ENCODE data around the gene PAX8.

DNA sequence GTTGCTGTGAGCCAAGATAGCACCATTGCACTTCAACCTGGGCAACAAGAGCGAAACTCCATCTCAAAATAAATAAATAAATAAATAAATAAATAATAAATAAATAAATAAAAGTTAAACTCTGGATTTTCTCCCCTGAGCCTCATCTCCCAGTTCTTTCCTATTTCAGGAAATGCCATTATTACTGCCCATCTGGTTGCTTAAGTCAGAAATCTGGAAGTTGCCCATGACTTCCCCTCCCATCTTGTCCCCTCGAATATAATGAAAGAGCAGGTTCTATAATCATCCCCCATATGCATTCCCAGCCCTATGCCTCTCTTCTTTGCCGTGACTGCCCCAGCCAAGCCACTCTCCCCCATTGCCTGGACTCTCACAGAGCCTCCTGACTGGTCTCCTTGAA is 109.1 kb downstream of the PAX8 start:
- TF ChIP-seq TCF12 (IDR thresholded peaks at IDR 0.05) (no peak), POLR2AphosphoS5 (IDR thresholded peaks at IDR 0.05; ENCODE audit: low read depth, low read length) (no peak)
- TF ChIP-seq, protein P1, sequence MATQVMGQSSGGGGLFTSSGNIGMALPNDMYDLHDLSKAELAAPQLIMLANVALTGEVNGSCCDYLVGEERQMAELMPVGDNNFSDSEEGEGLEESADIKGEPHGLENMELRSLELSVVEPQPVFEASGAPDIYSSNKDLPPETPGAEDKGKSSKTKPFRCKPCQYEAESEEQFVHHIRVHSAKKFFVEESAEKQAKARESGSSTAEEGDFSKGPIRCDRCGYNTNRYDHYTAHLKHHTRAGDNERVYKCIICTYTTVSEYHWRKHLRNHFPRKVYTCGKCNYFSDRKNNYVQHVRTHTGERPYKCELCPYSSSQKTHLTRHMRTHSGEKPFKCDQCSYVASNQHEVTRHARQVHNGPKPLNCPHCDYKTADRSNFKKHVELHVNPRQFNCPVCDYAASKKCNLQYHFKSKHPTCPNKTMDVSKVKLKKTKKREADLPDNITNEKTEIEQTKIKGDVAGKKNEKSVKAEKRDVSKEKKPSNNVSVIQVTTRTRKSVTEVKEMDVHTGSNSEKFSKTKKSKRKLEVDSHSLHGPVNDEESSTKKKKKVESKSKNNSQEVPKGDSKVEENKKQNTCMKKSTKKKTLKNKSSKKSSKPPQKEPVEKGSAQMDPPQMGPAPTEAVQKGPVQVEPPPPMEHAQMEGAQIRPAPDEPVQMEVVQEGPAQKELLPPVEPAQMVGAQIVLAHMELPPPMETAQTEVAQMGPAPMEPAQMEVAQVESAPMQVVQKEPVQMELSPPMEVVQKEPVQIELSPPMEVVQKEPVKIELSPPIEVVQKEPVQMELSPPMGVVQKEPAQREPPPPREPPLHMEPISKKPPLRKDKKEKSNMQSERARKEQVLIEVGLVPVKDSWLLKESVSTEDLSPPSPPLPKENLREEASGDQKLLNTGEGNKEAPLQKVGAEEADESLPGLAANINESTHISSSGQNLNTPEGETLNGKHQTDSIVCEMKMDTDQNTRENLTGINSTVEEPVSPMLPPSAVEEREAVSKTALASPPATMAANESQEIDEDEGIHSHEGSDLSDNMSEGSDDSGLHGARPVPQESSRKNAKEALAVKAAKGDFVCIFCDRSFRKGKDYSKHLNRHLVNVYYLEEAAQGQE (IDR thresholded peaks at IDR 0.05; ENCODE audit: low read depth, low read length) = no peak
- TF ChIP-seq, protein P2, sequence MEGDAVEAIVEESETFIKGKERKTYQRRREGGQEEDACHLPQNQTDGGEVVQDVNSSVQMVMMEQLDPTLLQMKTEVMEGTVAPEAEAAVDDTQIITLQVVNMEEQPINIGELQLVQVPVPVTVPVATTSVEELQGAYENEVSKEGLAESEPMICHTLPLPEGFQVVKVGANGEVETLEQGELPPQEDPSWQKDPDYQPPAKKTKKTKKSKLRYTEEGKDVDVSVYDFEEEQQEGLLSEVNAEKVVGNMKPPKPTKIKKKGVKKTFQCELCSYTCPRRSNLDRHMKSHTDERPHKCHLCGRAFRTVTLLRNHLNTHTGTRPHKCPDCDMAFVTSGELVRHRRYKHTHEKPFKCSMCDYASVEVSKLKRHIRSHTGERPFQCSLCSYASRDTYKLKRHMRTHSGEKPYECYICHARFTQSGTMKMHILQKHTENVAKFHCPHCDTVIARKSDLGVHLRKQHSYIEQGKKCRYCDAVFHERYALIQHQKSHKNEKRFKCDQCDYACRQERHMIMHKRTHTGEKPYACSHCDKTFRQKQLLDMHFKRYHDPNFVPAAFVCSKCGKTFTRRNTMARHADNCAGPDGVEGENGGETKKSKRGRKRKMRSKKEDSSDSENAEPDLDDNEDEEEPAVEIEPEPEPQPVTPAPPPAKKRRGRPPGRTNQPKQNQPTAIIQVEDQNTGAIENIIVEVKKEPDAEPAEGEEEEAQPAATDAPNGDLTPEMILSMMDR (IDR thresholded peaks at IDR 0.05) = no peak
- TF ChIP-seq, protein P3, sequence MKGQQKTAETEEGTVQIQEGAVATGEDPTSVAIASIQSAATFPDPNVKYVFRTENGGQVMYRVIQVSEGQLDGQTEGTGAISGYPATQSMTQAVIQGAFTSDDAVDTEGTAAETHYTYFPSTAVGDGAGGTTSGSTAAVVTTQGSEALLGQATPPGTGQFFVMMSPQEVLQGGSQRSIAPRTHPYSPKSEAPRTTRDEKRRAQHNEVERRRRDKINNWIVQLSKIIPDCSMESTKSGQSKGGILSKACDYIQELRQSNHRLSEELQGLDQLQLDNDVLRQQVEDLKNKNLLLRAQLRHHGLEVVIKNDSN (IDR thresholded peaks at IDR 0.05; ENCODE audit: borderline replicate concordance, low read depth) = no peak
